Renal cortical epithelial cell (primary cell): ENCODE results near the gene MDM4. TPM values are rescaled to one million over a fixed set of nuclear protein-coding genes. Genes with fewer than 3 reads are reported as not detected.

Experiments
- DNase-seq: peaks from one replicate; pipeline ENCODE4 v3.0.0-alpha.2; 2011; ENCODE audit warnings: low read depth
- total RNA-seq: library from RNA; depleted of rRNA; stranded (reverse); fragments of >200 nt; gene quantifications from 2 replicates; pipeline ENCODE4 v1.2.3, GENCODE V29; 2014

Gene MDM4
- total RNA-seq, 1 donor from 2014 or later: 44.5 TPM

- DNase-seq: peak; percentile 40
These were observed 22.8 kb upstream of the MDM4 start for GRCh38 chr1:204493145-204493983.

GRCh38 chr1:204493984-204494280 lies 22.3 kb upstream of the MDM4 start:
- DNase-seq: peak; percentile 28

- peak; percentile 37 for DNase-seq
These were observed 21.7 kb upstream of the MDM4 start, which contains the start of gene PIK3C2B for GRCh38 chr1:204494281-204495077. TSS of gene PIK3C2B (minus strand) at chr1:204494805. CDS start at chr1:204469802, 25,003 bp downstream.

- DNase-seq: no peak
These were observed 21.0 kb upstream of the MDM4 start for GRCh38 chr1:204495078-204495753.

- DNase-seq: no peak
These were observed 20.4 kb upstream of the MDM4 start for GRCh38 chr1:204495777-204496176.

- no peak for DNase-seq
These were observed 17.2 kb upstream of the MDM4 start for GRCh38 chr1:204498981-204499380.

- no peak for DNase-seq
These were observed 16.4 kb upstream of the MDM4 start for GRCh38 chr1:204499511-204500468.

GRCh38 chr1:204502241-204502640 lies 14.0 kb upstream of the MDM4 start:
- no peak for DNase-seq

GRCh38 chr1:204503122-204503912 lies 12.9 kb upstream of the MDM4 start:
- DNase-seq: peak; percentile 80

- DNase-seq: peak; percentile 21
These were observed 12.2 kb upstream of the MDM4 start for GRCh38 chr1:204503913-204504519.

- no peak for DNase-seq
These were observed 10.5 kb upstream of the MDM4 start for GRCh38 chr1:204505674-204506200.

- DNase-seq: peak; percentile 88
These were observed 9.8 kb upstream of the MDM4 start for GRCh38 chr1:204506201-204506968.

GRCh38 chr1:204506969-204507316 lies 9.3 kb upstream of the MDM4 start:
- DNase-seq: peak; percentile 88

- DNase-seq: peak; percentile 16
These were observed 8.7 kb upstream of the MDM4 start for GRCh38 chr1:204507317-204508105.

GRCh38 chr1:204509186-204509635 lies 7.0 kb upstream of the MDM4 start:
- no peak for DNase-seq

- no peak for DNase-seq
These were observed 4.8 kb upstream of the MDM4 start for GRCh38 chr1:204511366-204511765.

GRCh38 chr1:204513117-204513716 lies 3.0 kb upstream of the MDM4 start:
- no peak for DNase-seq

GRCh38 chr1:204514828-204515227 lies 1.4 kb upstream of the MDM4 start:
- DNase-seq: no peak
